Urinary bladder (tissue), 4 donors: ENCODE results near the gene CYTH4. TPM values are rescaled to one million over a fixed set of nuclear protein-coding genes. Genes with fewer than 3 reads are reported as not detected.

Experiments used
- DNase-seq: peaks from one replicate; pipeline ENCODE4 v3.0.0-alpha.2; 2015; ENCODE audit errors: extremely low spot score
- H3K27ac ChIP-seq: one replicate; pipeline ENCODE4 v1.5.1; 2013; ENCODE audit warnings: low read depth, mild to moderate bottlenecking, moderate library complexity
- H3K36me3 ChIP-seq: one replicate; pipeline ENCODE4 v1.6.1; 2013; ENCODE audit warnings: mild to moderate bottlenecking, moderate library complexity; ENCODE audit not compliant: insufficient read depth
- H3K4me1 ChIP-seq: one replicate; pipeline ENCODE4 v1.6.1; 2013; ENCODE audit warnings: mild to moderate bottlenecking, moderate library complexity; ENCODE audit not compliant: insufficient read depth
- H3K4me3 ChIP-seq: one replicate; pipeline ENCODE4 v1.5.1; 2013; ENCODE audit warnings: low read depth, low read length
- WGBS: extraction: QIAGEN DNeasy Blood & Tissue Kit; methylation state at CpG from one replicate; pipeline ENCODE4 v1.1.7; 2013; 5-methylcytosine and 5-hydroxymethylcytosine counted together
- polyA plus RNA-seq: library from polyadenylated mRNA; stranded (reverse); fragments of 200-250 nt; gene quantifications from one replicate; pipeline ENCODE4 v1.2.3, GENCODE V29; 2013
- total RNA-seq: library from RNA; depleted of rRNA; stranded (reverse); fragments of >200 nt; gene quantifications from one replicate; pipeline ENCODE4 v1.2.3, GENCODE V29; 2014
- donor health status: healthy with polysubstance abuse.
- donor health status: healthy.

CYTH4 gene
- total and polyA plus RNA-seq, 2 donors: 5.2 to 10.8 TPM

DNA sequence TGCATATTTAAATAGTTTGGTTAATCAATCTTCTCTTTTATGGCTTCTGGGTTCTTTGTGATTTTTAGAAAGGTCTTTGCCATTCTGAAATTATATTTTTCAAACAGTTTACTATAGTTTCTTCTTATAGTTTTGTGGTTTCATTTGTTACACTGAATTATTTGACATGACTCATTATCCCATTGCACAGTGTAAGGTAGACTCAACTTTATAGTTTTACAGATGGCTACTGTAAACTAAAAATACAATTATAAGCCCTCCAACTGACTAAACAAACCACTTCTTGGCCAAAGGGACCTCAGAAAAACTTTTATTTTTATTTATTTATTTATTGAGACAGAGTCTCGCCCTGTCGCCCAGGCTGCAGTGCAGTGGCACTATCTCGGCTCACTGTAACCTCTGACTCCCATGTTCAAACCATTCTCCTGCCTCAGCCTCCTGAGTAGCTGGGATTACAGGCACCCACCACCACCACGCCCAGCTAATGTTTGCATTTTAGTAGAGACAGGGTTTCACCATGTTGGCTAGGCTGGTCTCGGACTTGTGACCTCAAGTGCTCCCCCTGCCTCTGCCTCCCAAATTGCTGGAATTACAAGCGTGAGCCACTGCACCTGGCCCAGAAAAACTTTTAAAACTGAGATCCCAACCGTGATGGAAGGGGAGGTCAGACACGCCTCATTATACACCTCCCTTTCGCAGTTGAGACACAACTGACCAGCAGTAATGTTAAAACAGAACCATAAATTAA lies 24.1 kb upstream of the CYTH4 start:
- Histone ChIP-seq H3K4me3 (no peak overlapping the region), H3K4me1 (no peaks in the 10 kb centered on the region), H3K36me3 (no peaks in the 10 kb centered on the region), H3K27ac (no peak overlapping the region)
- DNase-seq: no peak
- 78% methylated on average over 9 of the region's 9 CpGs for WGBS

DNA sequence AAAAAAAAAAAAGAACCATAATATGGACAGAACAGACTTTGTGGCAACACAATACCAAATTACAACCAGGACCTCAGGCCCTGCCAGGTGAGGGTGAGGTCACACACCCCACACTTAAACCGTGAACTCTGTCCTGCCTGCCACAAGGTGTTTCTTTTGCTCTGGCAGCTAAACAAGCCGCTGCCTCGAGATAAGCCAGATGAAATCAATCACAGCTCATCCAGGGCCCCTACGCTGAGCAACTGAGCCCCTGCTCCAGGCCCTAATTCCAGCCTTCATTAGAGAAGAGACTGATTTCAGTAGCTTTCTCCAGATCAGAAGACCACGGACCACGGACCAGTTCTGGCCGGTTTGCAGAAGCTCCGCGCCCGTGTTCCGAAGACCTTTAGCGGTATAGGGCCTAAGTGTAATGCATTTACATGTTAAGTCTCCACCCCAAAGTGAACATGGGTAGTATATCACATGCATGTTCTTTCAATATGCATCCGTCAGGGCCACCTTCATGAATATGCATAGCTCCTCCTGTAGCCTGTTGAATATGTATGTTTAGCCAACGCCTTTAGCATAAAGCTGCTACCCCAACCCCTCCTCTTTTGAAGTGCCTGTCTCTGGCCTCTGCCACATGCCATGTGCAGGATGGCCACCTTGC lies 23.4 kb upstream of the CYTH4 start:
- DNase-seq: no peak
- Histone ChIP-seq H3K36me3 (no peaks in the 10 kb centered on the region), H3K4me3 (no peak overlapping the region), H3K27ac (no peak overlapping the region), H3K4me1 (no peaks in the 10 kb centered on the region)
- WGBS: 70% methylated on average over 14 of the region's 14 CpGs

GRCh38 chr22:37259540-37260029 lies 22.7 kb upstream of the CYTH4 start:
- no peak overlapping the region for H3K4me3 ChIP-seq
- no peaks in the 10 kb centered on the region for H3K4me1 ChIP-seq
- 6% methylated on average over 23 of the region's 23 CpGs for WGBS
- DNase-seq: no peak
- H3K27ac ChIP-seq: no peak overlapping the region
- no peaks in the 10 kb centered on the region for H3K36me3 ChIP-seq

- Histone ChIP-seq H3K4me1 (no peaks in the 10 kb centered on the region), H3K27ac (no peak overlapping the region), H3K36me3 (no peaks in the 10 kb centered on the region), H3K4me3 (no peak overlapping the region)
- WGBS: 45% methylated on average over 15 of the region's 15 CpGs
- DNase-seq: no peak
These were observed 22.0 kb upstream of the CYTH4 start for GRCh38 chr22:37260155-37260795.

GRCh38 chr22:37260901-37261336 lies 21.4 kb upstream of the CYTH4 start:
- H3K4me1 ChIP-seq: no peaks in the 10 kb centered on the region
- no peaks in the 10 kb centered on the region for H3K36me3 ChIP-seq
- no peak for DNase-seq
- no peak overlapping the region for H3K27ac ChIP-seq
- 24% methylated on average over 14 of the region's 14 CpGs for WGBS
- H3K4me3 ChIP-seq: no peak overlapping the region

- H3K4me1 ChIP-seq: no peaks in the 10 kb centered on the region
- WGBS: 73% methylated on average over 5 of the region's 5 CpGs
- no peaks in the 10 kb centered on the region for H3K36me3 ChIP-seq
- DNase-seq: no peak
- no peak overlapping the region for H3K4me3 ChIP-seq
- no peak overlapping the region for H3K27ac ChIP-seq
These were observed 20.0 kb upstream of the CYTH4 start for GRCh38 chr22:37262346-37262745.

DNA sequence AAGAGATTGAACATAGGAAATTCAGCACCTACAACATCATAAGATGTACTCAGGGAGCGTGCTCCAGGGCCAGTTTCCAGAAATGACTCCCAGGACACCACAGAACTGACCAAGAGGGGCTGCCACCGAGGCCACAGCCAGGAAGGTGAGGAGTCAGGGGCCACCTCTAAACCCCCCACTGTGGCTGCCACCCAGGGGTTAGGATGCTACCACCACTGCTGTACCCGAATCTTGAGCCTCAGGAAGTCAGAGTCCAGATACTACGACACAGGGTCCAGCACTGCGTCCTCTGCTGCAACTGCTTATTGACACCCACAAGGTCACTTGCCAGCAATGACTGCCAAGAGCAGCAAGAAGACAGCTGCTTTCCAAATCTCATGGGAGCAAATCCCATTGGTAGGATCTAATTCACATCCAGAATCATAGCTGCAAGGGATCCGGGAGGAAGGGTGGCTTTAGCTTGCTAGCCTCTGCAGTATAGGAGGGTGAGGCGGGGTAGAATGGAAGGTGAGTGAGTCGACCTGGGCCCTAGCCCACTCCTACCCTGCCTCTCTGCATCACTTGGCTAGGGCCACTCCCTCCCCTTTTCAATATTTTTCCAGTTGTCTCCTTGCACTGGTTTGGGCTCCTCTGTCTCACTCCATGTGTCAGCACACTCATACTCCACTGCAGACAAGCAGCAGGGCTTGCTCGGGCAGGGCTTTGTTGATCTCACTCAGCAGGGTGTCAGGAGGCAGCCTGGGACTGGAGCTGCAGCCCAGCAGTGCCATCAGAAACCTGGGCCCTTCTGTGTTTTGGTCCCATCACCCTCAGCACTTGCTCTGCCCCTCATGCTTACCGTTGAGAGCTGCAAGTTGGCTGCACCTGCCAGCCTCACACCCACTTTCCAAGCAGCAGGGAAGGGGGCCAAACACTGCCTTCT lies 18.1 kb upstream of the CYTH4 start:
- no peak for DNase-seq
- Histone ChIP-seq H3K27ac (no peak overlapping the region), H3K36me3 (no peaks in the 10 kb centered on the region), H3K4me1 (no peaks in the 10 kb centered on the region), H3K4me3 (no peak overlapping the region)
- WGBS: 85% methylated on average over 10 of the region's 10 CpGs

- peak overlapping the region; percentile 41 for H3K4me3 ChIP-seq
- H3K4me1 ChIP-seq: no peaks in the 10 kb centered on the region
- no peaks in the 10 kb centered on the region for H3K36me3 ChIP-seq
- 47% methylated on average over 18 of the region's 18 CpGs for WGBS
- no peak for DNase-seq
- no peak overlapping the region for H3K27ac ChIP-seq
These were observed 15.7 kb upstream of the CYTH4 start for GRCh38 chr22:37266581-37267134.

DNA sequence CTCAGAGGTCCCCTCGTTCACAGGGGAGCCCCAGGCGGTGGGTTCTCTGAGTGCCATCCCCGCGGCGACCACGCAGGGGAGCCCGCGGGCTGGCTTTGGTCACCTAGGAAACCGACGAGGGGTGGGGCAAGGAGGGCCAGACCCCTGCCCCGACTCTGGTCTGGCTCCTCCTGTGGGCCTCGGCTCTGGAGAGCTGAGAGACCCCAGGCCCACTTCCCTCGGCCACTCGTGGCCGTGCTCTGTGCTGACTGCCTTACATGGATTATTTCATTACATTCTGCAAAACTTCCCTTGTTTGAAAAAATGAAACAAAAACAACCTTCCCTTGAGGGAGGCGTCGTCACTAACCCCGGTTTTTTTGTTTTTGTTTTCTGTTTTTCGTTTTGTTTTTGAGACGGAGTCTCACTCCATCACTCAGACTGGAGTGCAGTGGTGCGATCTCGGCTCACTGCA lies 15.1 kb upstream of the CYTH4 start:
- H3K27ac ChIP-seq: no peak overlapping the region
- H3K36me3 ChIP-seq: no peaks in the 10 kb centered on the region
- H3K4me3 ChIP-seq: peak overlapping the region; percentile 41
- DNase-seq: no peak
- H3K4me1 ChIP-seq: no peaks in the 10 kb centered on the region
- WGBS: 10% methylated on average over 22 of the region's 22 CpGs

DNA sequence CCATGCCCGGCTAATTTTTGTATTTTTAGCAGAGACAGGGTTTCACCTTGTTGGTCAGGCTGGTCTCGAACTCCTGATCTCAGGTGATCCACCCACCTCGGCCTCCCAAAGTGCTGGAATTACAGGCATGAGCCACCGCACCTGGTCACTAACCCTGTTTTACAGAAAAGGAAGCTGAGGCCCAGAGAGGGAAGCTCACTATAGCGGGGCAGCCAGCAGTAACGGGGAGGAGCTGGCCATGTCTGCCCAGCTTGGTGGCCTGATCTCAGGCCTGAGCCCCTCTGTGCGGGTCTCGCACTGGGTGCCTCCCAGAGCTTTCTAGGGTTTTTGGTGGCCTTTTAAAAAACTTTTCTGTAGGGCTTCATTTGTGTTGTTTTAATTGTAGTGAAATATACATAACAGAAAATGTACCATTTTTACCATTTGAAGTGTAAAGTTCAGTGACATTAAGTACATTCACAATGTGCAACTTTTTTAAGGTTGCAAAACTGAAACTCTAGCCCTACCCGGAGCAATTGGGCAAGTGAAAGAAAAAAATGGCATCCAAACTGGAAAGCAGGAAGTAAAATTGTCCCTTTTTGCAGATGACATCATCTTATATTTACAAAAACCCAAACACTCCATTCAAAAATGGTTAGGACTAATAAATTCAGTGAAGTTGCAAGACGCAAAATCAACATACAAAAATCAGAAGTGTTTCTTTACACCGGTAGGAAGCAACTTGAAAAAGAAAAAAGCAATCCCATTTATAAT lies 14.5 kb upstream of the CYTH4 start:
- 79% methylated on average over 11 of the region's 11 CpGs for WGBS
- Histone ChIP-seq H3K36me3 (no peaks in the 10 kb centered on the region), H3K4me1 (no peaks in the 10 kb centered on the region), H3K27ac (no peak overlapping the region), H3K4me3 (no peak overlapping the region)
- DNase-seq: no peak

DNA sequence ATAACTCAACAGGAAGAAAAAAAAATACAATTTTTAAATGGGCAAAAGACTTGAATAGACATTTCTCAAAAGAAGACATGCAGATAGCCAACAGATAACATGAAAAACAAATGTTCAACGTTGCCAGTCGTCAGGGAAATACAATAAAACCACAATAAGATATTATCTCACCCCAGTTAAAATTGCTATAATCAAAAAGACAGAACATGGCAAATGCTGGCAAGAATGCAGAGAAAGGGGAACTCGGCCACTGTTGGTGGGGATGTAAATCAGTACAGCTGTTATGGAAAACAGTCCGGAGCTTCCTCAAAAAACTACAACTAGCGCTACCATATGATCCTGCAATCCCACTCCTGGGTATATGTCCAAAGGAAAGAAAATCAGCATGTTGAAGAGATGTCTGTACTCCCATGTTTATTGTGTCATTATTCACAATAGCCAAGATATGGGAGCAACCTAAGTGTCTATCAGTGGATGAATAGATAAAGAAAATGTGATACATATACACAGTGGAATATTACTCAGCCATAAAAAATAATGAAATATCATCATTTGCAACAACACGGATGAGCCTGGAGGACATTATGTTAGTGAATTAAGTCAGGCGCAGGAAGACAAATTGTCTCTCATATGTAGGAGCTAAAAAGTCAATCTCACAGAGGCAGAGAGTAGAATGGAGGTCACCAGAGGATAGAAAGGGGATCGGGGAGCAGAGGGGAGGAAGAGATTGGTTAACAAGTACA lies 12.2 kb upstream of the CYTH4 start:
- no peaks in the 10 kb centered on the region for H3K36me3 ChIP-seq
- H3K27ac ChIP-seq: no peak overlapping the region
- H3K4me3 ChIP-seq: no peak overlapping the region
- DNase-seq: no peak
- WGBS: 64% methylated on average over 8 of the region's 8 CpGs
- H3K4me1 ChIP-seq: no peaks in the 10 kb centered on the region
